ENCODE measurements around the gene ARSD. TPM values are rescaled to one million over a fixed set of nuclear protein-coding genes. Genes with fewer than 3 reads are reported as not detected.
A peak's percentile ranks its signal among the peaks of the same experiment; 100 is the strongest.

ARSD gene
- total and polyA plus RNA-seq, 2 of the 13 experiments (the other 11 are each of a cell fraction or from before 2014, with no cell fraction given): 4.8 to 6.8 TPM

DNA sequence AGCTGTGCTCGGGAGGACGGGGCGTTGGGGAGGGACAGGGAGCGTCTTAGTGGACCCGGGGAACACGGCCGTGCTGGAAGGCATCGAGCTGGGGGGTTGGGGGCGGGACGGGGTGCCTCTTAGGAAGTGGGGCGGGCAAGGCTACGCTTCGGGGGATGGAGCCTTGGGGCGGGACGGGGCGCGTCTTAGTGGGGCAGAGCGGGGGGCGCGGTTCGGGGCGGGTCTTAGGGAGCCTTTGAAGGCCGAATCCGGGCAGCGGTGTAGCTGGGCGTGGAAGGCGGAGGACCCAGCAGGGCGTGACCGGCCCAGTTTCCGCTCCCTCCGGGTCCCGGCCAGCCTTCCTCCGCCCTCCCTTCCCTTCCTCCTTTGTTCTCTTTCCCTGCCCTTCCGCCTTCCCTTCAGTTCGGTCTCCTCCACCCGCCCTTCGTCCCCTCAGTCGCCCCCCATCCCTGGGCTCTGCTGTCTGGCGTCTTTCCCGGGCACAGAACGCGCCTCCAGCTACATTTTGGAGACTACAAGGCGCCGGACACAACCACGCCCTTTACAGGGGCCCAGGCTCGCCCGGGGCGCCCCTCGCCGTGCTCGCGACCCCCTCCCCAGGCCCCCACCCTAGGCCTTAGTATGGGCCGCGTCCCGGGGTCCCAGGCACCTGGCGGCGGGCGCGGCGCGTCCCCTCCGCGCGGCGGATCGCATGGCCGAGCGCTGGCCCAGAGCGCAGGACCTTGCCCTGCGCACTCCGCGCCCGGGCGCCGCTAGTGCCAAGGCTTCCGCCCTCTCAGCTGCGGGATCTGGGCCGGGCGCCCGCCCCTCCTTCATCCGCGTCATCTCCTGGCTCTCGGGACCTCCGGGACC, at the start of gene ARSD (continued):
- TF ChIP-seq, protein P1, sequence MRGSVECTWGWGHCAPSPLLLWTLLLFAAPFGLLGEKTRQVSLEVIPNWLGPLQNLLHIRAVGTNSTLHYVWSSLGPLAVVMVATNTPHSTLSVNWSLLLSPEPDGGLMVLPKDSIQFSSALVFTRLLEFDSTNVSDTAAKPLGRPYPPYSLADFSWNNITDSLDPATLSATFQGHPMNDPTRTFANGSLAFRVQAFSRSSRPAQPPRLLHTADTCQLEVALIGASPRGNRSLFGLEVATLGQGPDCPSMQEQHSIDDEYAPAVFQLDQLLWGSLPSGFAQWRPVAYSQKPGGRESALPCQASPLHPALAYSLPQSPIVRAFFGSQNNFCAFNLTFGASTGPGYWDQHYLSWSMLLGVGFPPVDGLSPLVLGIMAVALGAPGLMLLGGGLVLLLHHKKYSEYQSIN (CRISPR knock-in tag; IDR thresholded peaks at IDR 0.05; ENCODE audit: borderline replicate concordance): no peak
- peak; percentile 26; the same call in 1 of the 2 replicates for TF ChIP-seq ETV5 (CRISPR knock-in tag; IDR thresholded peaks at IDR 0.05; ENCODE audit: borderline replicate concordance)
- TF ChIP-seq GATAD1 (CRISPR knock-in tag; IDR thresholded peaks at IDR 0.05): no peak
- no peak for TF ChIP-seq ZNF20 (CRISPR knock-in tag; IDR thresholded peaks at IDR 0.05)
- TF ChIP-seq CBX1 (IDR thresholded peaks at IDR 0.05; ENCODE audit: low read depth): no peak
- 0 out of 2 replicates have a peak, but pooled peaks have one; percentile 53 for TF ChIP-seq EED (CRISPR knock-in tag; IDR thresholded peaks at IDR 0.05)
- no peak for TF ChIP-seq EZH2 (conservative IDR thresholded peaks at IDR 0.05; ENCODE audit: low read depth, low read length)
- TF ChIP-seq, protein P2, sequence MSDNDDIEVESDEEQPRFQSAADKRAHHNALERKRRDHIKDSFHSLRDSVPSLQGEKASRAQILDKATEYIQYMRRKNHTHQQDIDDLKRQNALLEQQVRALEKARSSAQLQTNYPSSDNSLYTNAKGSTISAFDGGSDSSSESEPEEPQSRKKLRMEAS (IDR thresholded peaks at IDR 0.05): peak; percentile 22; the same call in 1 of the 2 replicates
- 0 out of 2 replicates have a peak, but pooled peaks have one; percentile 16 for TF ChIP-seq CREB1 (IDR thresholded peaks at IDR 0.05)
- TF ChIP-seq CREB1 (CRISPR knock-in tag; IDR thresholded peaks at IDR 0.05): no peak
- TF ChIP-seq, protein P3, sequence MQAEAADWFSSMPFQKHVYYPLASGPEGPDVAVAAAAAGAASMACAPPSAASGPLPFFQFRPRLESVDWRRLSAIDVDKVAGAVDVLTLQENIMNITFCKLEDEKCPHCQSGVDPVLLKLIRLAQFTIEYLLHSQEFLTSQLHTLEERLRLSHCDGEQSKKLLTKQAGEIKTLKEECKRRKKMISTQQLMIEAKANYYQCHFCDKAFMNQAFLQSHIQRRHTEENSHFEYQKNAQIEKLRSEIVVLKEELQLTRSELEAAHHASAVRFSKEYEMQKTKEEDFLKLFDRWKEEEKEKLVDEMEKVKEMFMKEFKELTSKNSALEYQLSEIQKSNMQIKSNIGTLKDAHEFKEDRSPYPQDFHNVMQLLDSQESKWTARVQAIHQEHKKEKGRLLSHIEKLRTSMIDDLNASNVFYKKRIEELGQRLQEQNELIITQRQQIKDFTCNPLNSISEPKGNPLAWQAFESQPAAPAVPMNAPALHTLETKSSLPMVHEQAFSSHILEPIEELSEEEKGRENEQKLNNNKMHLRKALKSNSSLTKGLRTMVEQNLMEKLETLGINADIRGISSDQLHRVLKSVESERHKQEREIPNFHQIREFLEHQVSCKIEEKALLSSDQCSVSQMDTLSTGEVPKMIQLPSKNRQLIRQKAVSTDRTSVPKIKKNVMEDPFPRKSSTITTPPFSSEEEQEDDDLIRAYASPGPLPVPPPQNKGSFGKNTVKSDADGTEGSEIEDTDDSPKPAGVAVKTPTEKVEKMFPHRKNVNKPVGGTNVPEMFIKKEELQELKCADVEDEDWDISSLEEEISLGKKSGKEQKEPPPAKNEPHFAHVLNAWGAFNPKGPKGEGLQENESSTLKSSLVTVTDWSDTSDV (CRISPR knock-in tag; IDR thresholded peaks at IDR 0.05): no peak
- no peak for TF ChIP-seq ZNF510 (CRISPR knock-in tag; IDR thresholded peaks at IDR 0.05; ENCODE audit: low read depth)
- TF ChIP-seq MBD4 (IDR thresholded peaks at IDR 0.05; ENCODE audit: borderline replicate concordance, low read length): no peak
- peak; percentile 66; the same call in 1 of the 2 replicates for TF ChIP-seq ZNF788 (CRISPR knock-in tag; IDR thresholded peaks at IDR 0.05; ENCODE audit: borderline replicate concordance)
- no peak for TF ChIP-seq ZNF792 (CRISPR knock-in tag; IDR thresholded peaks at IDR 0.05)
- TF ChIP-seq, protein P4, sequence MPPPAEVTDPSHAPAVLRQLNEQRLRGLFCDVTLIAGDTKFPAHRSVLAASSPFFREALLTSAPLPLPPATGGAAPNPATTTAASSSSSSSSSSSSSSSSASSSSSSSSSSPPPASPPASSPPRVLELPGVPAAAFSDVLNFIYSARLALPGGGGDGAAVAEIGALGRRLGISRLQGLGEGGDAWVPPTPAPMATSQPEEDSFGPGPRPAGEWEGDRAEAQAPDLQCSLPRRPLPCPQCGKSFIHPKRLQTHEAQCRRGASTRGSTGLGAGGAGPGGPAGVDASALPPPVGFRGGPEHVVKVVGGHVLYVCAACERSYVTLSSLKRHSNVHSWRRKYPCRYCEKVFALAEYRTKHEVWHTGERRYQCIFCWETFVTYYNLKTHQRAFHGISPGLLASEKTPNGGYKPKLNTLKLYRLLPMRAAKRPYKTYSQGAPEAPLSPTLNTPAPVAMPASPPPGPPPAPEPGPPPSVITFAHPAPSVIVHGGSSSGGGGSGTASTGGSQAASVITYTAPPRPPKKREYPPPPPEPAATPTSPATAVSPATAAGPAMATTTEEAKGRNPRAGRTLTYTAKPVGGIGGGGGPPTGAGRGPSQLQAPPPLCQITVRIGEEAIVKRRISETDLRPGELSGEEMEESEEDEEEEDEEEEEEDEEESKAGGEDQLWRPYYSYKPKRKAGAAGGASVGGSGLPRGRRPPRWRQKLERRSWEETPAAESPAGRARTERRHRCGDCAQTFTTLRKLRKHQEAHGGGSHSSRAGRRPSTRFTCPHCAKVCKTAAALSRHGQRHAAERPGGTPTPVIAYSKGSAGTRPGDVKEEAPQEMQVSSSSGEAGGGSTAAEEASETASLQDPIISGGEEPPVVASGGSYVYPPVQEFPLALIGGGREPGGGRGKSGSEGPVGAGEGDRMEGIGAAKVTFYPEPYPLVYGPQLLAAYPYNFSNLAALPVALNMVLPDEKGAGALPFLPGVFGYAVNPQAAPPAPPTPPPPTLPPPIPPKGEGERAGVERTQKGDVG (CRISPR knock-in tag; IDR thresholded peaks at IDR 0.05; ENCODE audit: borderline replicate concordance): no peak
- no peak for TF ChIP-seq ZFP62 (CRISPR knock-in tag; IDR thresholded peaks at IDR 0.05)
- 0 out of 2 replicates have a peak, but pooled peaks have one; percentile 9 for TF ChIP-seq ISL2 (CRISPR knock-in tag; IDR thresholded peaks at IDR 0.05)
- TF ChIP-seq, protein P5, sequence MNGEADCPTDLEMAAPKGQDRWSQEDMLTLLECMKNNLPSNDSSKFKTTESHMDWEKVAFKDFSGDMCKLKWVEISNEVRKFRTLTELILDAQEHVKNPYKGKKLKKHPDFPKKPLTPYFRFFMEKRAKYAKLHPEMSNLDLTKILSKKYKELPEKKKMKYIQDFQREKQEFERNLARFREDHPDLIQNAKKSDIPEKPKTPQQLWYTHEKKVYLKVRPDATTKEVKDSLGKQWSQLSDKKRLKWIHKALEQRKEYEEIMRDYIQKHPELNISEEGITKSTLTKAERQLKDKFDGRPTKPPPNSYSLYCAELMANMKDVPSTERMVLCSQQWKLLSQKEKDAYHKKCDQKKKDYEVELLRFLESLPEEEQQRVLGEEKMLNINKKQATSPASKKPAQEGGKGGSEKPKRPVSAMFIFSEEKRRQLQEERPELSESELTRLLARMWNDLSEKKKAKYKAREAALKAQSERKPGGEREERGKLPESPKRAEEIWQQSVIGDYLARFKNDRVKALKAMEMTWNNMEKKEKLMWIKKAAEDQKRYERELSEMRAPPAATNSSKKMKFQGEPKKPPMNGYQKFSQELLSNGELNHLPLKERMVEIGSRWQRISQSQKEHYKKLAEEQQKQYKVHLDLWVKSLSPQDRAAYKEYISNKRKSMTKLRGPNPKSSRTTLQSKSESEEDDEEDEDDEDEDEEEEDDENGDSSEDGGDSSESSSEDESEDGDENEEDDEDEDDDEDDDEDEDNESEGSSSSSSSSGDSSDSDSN (CRISPR knock-in tag; IDR thresholded peaks at IDR 0.05): peak; percentile 71; the same call in 1 of the 2 replicates
- no peak for TF ChIP-seq ZFP90 (CRISPR knock-in tag; IDR thresholded peaks at IDR 0.05; ENCODE audit: borderline replicate concordance)
